HepG2 (cell line): Measurements from ENCODE around the gene MLF1. TPM values are rescaled to one million over a fixed set of nuclear protein-coding genes. Genes with fewer than 3 reads are reported as not detected.

Experiments
- ATAC-seq: fragments of 200-7000 bp; cut with Tn5 transposase; 3 replicates; pipeline ENCODE4 v1.9.1; 2020; ENCODE audit warnings: mild to moderate bottlenecking, moderate library complexity
- BruUV-seq: library from RNA; stranded (reverse); fragments of 400-500 nt; replicated peaks from 2 replicates; lab custom pipeline; 2021; lab: Mats Ljungman, UMichigan
- CTCF ChIA-PET: fragments of 300-600 bp; formaldehyde crosslinking; extraction: SDS; loops from one replicate; lab custom pipeline; 2021; ENCODE audit warnings: low total read pairs, inconsistent platforms, low intra/inter-chr PET ratio; lab: Yijun Ruan, JAX
- POLR2A ChIA-PET: fragments of 350-600 bp; sonication (Branson Sonifier 250); formaldehyde crosslinking; loops from one replicate; lab custom pipeline; 2020; ENCODE audit warnings: antibody characterized with exemption, inconsistent platforms; lab: Yijun Ruan, JAX
- DNase-seq: peaks from one replicate; pipeline ENCODE4 v3.0.0-alpha.2; 2015; ENCODE audit warnings: low spot score
- FAIRE-seq: peaks from 3 replicates; lab custom pipeline; 2011; peaks lifted over from hg19 to GRCh38; lab: Jason Lieb, UNC
- H2AFZ ChIP-seq: one replicate; pipeline ENCODE4 v1.6.1; 2011; ENCODE audit warnings: low read length, inconsistent platforms
- H3K27ac ChIP-seq: fragments of 300-600 bp; 3 replicates; pipeline ENCODE4 v1.8.0; 2011; ENCODE audit warnings: mixed run types, mild to moderate bottlenecking, mixed read lengths, low read length, inconsistent platforms; ENCODE audit not compliant: insufficient read depth; ENCODE audit errors: extremely low read length
- H3K27me3 ChIP-seq, 2 experiments: fragments of 200-600 bp in 1 of 2; 2 replicates in 1 of 2; 3 replicates in 1 of 2; pipeline versions ENCODE4 v1.6.0 to v1.8.0; 2011; ENCODE audit warnings: low read length in 2 of 2, mild to moderate bottlenecking in 2 of 2, moderate library complexity in 2 of 2, inconsistent platforms in 1 of 2; ENCODE audit not compliant: insufficient read depth in 2 of 2, control insufficient read depth in 1 of 2
- H3K36me3 ChIP-seq, 2 experiments: fragments of 200-600 bp in 1 of 2; replicated peaks in 1 of 2; 2 replicates in 1 of 2; 3 replicates in 1 of 2; pipeline versions ENCODE4 v1.5.1 to v1.8.0; 2011; ENCODE audit warnings: low read length in 2 of 2, inconsistent platforms in 1 of 2; ENCODE audit not compliant: insufficient read depth in 2 of 2, control insufficient read depth in 1 of 2
- H3K4me1 ChIP-seq: 2 replicates; pipeline ENCODE4 v1.5.1; 2012; ENCODE audit warnings: low read length, inconsistent platforms; ENCODE audit not compliant: insufficient read depth
- H3K4me2 ChIP-seq: 2 replicates; pipeline ENCODE4 v1.6.0; 2011; ENCODE audit warnings: low read depth, low read length, inconsistent platforms
- H3K4me3 ChIP-seq, 3 experiments: fragments of 200-600 bp in 1 of 3; sonication (generic), shearing (Covaris generic) in 1 of 3; replicated peaks in 1 of 3; 2 replicates each; pipeline ENCODE4 v1.5.1; 2011 to 2016; ENCODE audit warnings: low read length in 3 of 3, inconsistent platforms in 2 of 3, low read depth in 2 of 3, mild to moderate bottlenecking in 2 of 3, control low read depth in 1 of 3, mixed read lengths in 1 of 3; ENCODE audit not compliant: insufficient read depth in 1 of 3
- H3K79me2 ChIP-seq: one replicate; pipeline ENCODE4 v1.6.1; 2011; ENCODE audit warnings: low read length, inconsistent platforms; ENCODE audit not compliant: insufficient read depth
- H3K9ac ChIP-seq: 2 replicates; pipeline ENCODE4 v1.6.0; 2011; ENCODE audit warnings: mild to moderate bottlenecking, low read depth, low read length, inconsistent platforms; ENCODE audit not compliant: insufficient read depth
- H3K9me3 ChIP-seq: 2 replicates; pipeline ENCODE4 v1.5.1; 2012; ENCODE audit warnings: mild to moderate bottlenecking, low read length
- H4K20me1 ChIP-seq: 2 replicates; pipeline ENCODE4 v1.6.0; 2011; ENCODE audit warnings: inconsistent platforms, mild to moderate bottlenecking, low read length, moderate library complexity; ENCODE audit not compliant: insufficient read depth
- ATF3 ChIP-seq: sonication (generic); formaldehyde crosslinking; IDR thresholded peaks from 2 replicates; pipeline ENCODE4 v1.4.0; 2020; ENCODE audit warnings: missing genetic modification reagents
- CREB3 ChIP-seq: sonication (generic); formaldehyde crosslinking; IDR thresholded peaks from 2 replicates; pipeline ENCODE4 v1.5.0; 2020; ENCODE audit warnings: missing genetic modification reagents
- FOXK1 ChIP-seq: sonication (generic); formaldehyde crosslinking; IDR thresholded peaks from 2 replicates; pipeline ENCODE4 v1.4.0; 2020; ENCODE audit warnings: low read depth, missing genetic modification reagents, borderline replicate concordance
- ISX ChIP-seq: sonication (generic); formaldehyde crosslinking; conservative IDR thresholded peaks from 2 replicates; pipeline ENCODE4 v1.5.0; 2020; ENCODE audit warnings: missing genetic modification reagents
- KLF16 ChIP-seq, 2 experiments: sonication (generic) in 1 of 2; formaldehyde crosslinking in 1 of 2; IDR thresholded peaks; 2 replicates each; pipeline versions ENCODE4 v1.6.1 to v1.8.0; 2016 to 2023; ENCODE audit warnings: missing genetic modification reagents in 2 of 2, missing compliant biosample characterization in 1 of 2
- MXD3 ChIP-seq: IDR thresholded peaks from 2 replicates; pipeline ENCODE4 v1.6.1; 2016; ENCODE audit warnings: mild to moderate bottlenecking, missing biosample characterization, missing genetic modification reagents
- SNRNP70 ChIP-seq: fragments of 200-400 bp; formaldehyde crosslinking; IDR thresholded peaks from 2 replicates; pipeline ENCODE4 v1.6.1; 2017; ENCODE audit warnings: mild to moderate bottlenecking, low read depth, low read length, moderate library complexity
- TMF1 ChIP-seq: sonication (generic); formaldehyde crosslinking; IDR thresholded peaks from 2 replicates; pipeline ENCODE4 v1.8.1; 2022; ENCODE audit warnings: low read depth, missing genetic modification reagents
- TRIM22 ChIP-seq: fragments of 450-650 bp; IDR thresholded peaks from 2 replicates; pipeline ENCODE4 v1.6.1; 2017
- UBTF ChIP-seq: sonication (generic); formaldehyde crosslinking; IDR thresholded peaks from 2 replicates; pipeline ENCODE4 v1.4.0; 2020; ENCODE audit warnings: mild to moderate bottlenecking, missing genetic modification reagents
- ZBTB1 ChIP-seq: sonication (generic); formaldehyde crosslinking; IDR thresholded peaks from 2 replicates; pipeline ENCODE4 v1.4.0; 2020; ENCODE audit warnings: missing genetic modification reagents, borderline replicate concordance
- ZMAT5 ChIP-seq: sonication (generic); formaldehyde crosslinking; IDR thresholded peaks from 2 replicates; pipeline ENCODE4 v1.5.0; 2020; ENCODE audit warnings: mild to moderate bottlenecking, low read depth, missing genetic modification reagents, borderline replicate concordance
- ZNF619 ChIP-seq: sonication (generic); formaldehyde crosslinking; IDR thresholded peaks from 2 replicates; pipeline ENCODE4 v1.4.0; 2020; ENCODE audit warnings: mild to moderate bottlenecking, missing genetic modification reagents
- ZNF746 ChIP-seq: sonication (generic); formaldehyde crosslinking; IDR thresholded peaks from 2 replicates; pipeline ENCODE4 v1.8.0; 2022; ENCODE audit warnings: mild to moderate bottlenecking, missing genetic modification reagents
- ZNF766 ChIP-seq: sonication (generic); formaldehyde crosslinking; IDR thresholded peaks from 2 replicates; pipeline ENCODE4 v1.5.0; 2020; ENCODE audit warnings: missing genetic modification reagents, borderline replicate concordance
- WGBS: methylation state at CpG from one replicate; pipeline ENCODE4 v1.1.6; 2017; ENCODE audit warnings: low lambda C conversion rate; 5-methylcytosine and 5-hydroxymethylcytosine counted together
- in situ Hi-C: cut with HindIII; loops from 2 replicates; pipeline ENCODE4 v1.10.0; 2017; ENCODE audit warnings: low pct_unique_long_range_greater_than_20kb; ENCODE audit not compliant: extremely low pct_ligation_motif_present
- intact Hi-C: fragments of 100-400 bp; cut with micrococcal nuclease; formaldehyde crosslinking; loops from one replicate; pipeline ENCODE4 v1.10.0; 2022; ENCODE audit not compliant: unreplicated experiment
- polyA plus RNA-seq, 8 experiments: library from polyadenylated mRNA; depleted of rRNA in 3 of 8; stranded (reverse) in 7 of 8; unstranded in 1 of 8; fragments of >200 nt; fragmentation: Illumina TruSeq in 4 of 8; extraction: Trizol in 4 of 8; gene quantifications; 2 replicates each; pipeline versions ENCODE4 v1.2.1 to v1.2.3, GENCODE V29; 2011 to 2016; ENCODE audit warnings: low read depth in 4 of 8, missing spikeins in 1 of 8, mixed read lengths in 1 of 8; ENCODE audit not compliant: insufficient read depth in 1 of 8
- total RNA-seq, 5 experiments: library from RNA; depleted of rRNA; stranded (reverse); fragments of >200 nt; fragmentation: Illumina TruSeq; extraction: Trizol; gene quantifications; 2 replicates each; pipeline ENCODE4 v1.2.3, GENCODE V29; 2016; ENCODE audit warnings: low read depth in 1 of 5

The MLF1 gene
- total and polyA plus RNA-seq, 2 of the 13 experiments (the other 11 are each of a cell fraction or from before 2014, with no cell fraction given): 0.88 to 1.0 TPM

- 0 out of 4 replicates have a peak, but pooled peaks of 1 of the 2 experiments have one; percentile 37 for TF ChIP-seq KLF16 (CRISPR knock-in tag; IDR thresholded peaks at IDR 0.05)
Observed at GRCh38 chr3:158570999-158571702, at the start of gene MLF1 (continued).

GRCh38 chr3:158522221-158523136 lies 48.5 kb upstream of the MLF1 start:
- Histone ChIP-seq H3K9ac (no peak overlapping the region), H3K36me3 (no peaks in the 10 kb centered on the region), H2AFZ (no peak overlapping the region), H3K4me3 (no peak overlapping the region), H3K9me3 (no peaks in the 10 kb centered on the region), H3K4me2 (no peak overlapping the region), H3K27me3 (no peaks in the 10 kb centered on the region), H3K27ac (no peak overlapping the region), H4K20me1 (no peaks in the 10 kb centered on the region), H3K4me1 (no peaks in the 10 kb centered on the region), H3K79me2 (no peaks in the 10 kb centered on the region)
- DNase-seq: no peak
- intact Hi-C loops (no loop called here), in situ Hi-C loops (no loop called here)
- ChIA-PET CTCF (no interaction called here), POLR2A (no interaction called here)
- FAIRE-seq: no peak
- no TSS peak for BruUV-seq
- ATAC-seq: no peak
- 95% methylated on average over 4 of the region's 4 CpGs for WGBS
- TF ChIP-seq ZNF619 (CRISPR knock-in tag): no peak
- TF ChIP-seq ISX (CRISPR knock-in tag): no peak
- TF ChIP-seq SNRNP70: no peak
- TF ChIP-seq CREB3 (CRISPR knock-in tag): no peak
- TF ChIP-seq ZNF746 (CRISPR knock-in tag): no peak
- TF ChIP-seq FOXK1 (CRISPR knock-in tag): no peak
- no peak for TF ChIP-seq TMF1 (CRISPR knock-in tag)
- TF ChIP-seq TRIM22: no peak
- TF ChIP-seq UBTF (CRISPR knock-in tag): no peak
- TF ChIP-seq ATF3 (CRISPR knock-in tag): no peak
- TF ChIP-seq MXD3: no peak
- TF ChIP-seq ZBTB1 (CRISPR knock-in tag): no peak
- TF ChIP-seq ZNF766 (CRISPR knock-in tag): no peak
- TF ChIP-seq ZMAT5 (CRISPR knock-in tag): no peak
